Neural progenitor cell (in vitro differentiated cells): ENCODE results near the gene CFAP52. TPM values are rescaled to one million over a fixed set of nuclear protein-coding genes. Genes with fewer than 3 reads are reported as not detected.
"Not testable (repeated sequence)": the region's sequence is repeated elsewhere in the genome, so short reads cannot be mapped to it uniquely, and the experiment has no call there.

Experiments used
- DNase-seq: peaks from one replicate; pipeline ENCODE4 v3.0.0-alpha.2; 2016; ENCODE audit warnings: low spot score
- H2AFZ ChIP-seq: fragments of 200-600 bp; sonication (generic); replicated peaks from 2 replicates; pipeline ENCODE4 v1.6.1; 2016; ENCODE audit warnings: antibody characterized with exemption
- H3F3A ChIP-seq: fragments of 200-600 bp; sonication (generic); 2 replicates; pipeline ENCODE4 v1.6.1; 2016; ENCODE audit warnings: antibody characterized with exemption, low read depth
- H3K27ac ChIP-seq: fragments of 200-600 bp; sonication (generic); 2 replicates; pipeline ENCODE4 v1.5.1; 2016; ENCODE audit warnings: mild to moderate bottlenecking
- H3K27me3 ChIP-seq: fragments of 200-600 bp; sonication (generic); 2 replicates; pipeline ENCODE4 v1.6.1; 2016; ENCODE audit warnings: mild to moderate bottlenecking, moderate library complexity
- H3K36me3 ChIP-seq: fragments of 200-600 bp; sonication (generic); 2 replicates; pipeline ENCODE4 v1.5.1; 2016
- H3K4me1 ChIP-seq: fragments of 200-600 bp; sonication (generic); 2 replicates; pipeline ENCODE4 v1.6.1; 2016; ENCODE audit warnings: mixed run types
- H3K4me2 ChIP-seq: fragments of 200-600 bp; sonication (generic); 2 replicates; pipeline ENCODE4 v1.6.1; 2016
- H3K4me3 ChIP-seq: fragments of 200-600 bp; sonication (generic); 2 replicates; pipeline ENCODE4 v1.5.1; 2016
- H3K79me2 ChIP-seq: fragments of 200-600 bp; sonication (generic); 2 replicates; pipeline ENCODE4 v1.6.1; 2016; ENCODE audit warnings: low read depth
- H3K9ac ChIP-seq: fragments of 200-600 bp; sonication (generic); 2 replicates; pipeline ENCODE4 v1.6.1; 2016
- H3K9me3 ChIP-seq: fragments of 200-600 bp; sonication (generic); 2 replicates; pipeline ENCODE4 v1.5.1; 2016; ENCODE audit warnings: low read depth
- H4K20me1 ChIP-seq: fragments of 200-600 bp; sonication (generic); 2 replicates; pipeline ENCODE4 v1.6.1; 2016; ENCODE audit warnings: low read depth
- H3K27ac Mint-ChIP-seq: 3 replicates; pipeline ENCODE4 v1.8.0; 2021; ENCODE audit warnings: mixed read lengths
- H3K27me3 Mint-ChIP-seq: 2 replicates; pipeline ENCODE4 v1.8.0; 2022; ENCODE audit warnings: low read depth, mild to moderate bottlenecking, inconsistent platforms, moderate library complexity, mixed read lengths; ENCODE audit not compliant: insufficient read depth
- H3K36me3 Mint-ChIP-seq: 3 replicates; pipeline ENCODE4 v1.8.0; 2021; ENCODE audit warnings: mixed read lengths
- H3K4me1 Mint-ChIP-seq: 3 replicates; pipeline ENCODE4 v1.8.0; 2021; ENCODE audit warnings: mixed read lengths
- H3K4me3 Mint-ChIP-seq: 3 replicates; pipeline ENCODE4 v1.8.0; 2021; ENCODE audit warnings: mild to moderate bottlenecking, moderate library complexity, mixed read lengths
- H3K9me3 Mint-ChIP-seq: 3 replicates; pipeline ENCODE4 v1.8.0; 2020; ENCODE audit warnings: mixed read lengths
- CTCF ChIP-seq: fragments of 200-600 bp; sonication (generic); IDR thresholded peaks from 2 replicates; pipeline ENCODE4 v1.5.1; 2017; ENCODE audit warnings: antibody characterized with exemption, mild to moderate bottlenecking
- EZH2 ChIP-seq: fragments of 200-600 bp; sonication (generic); IDR thresholded peaks from 2 replicates; pipeline ENCODE4 v1.6.1; 2017; ENCODE audit warnings: antibody characterized with exemption, mild to moderate bottlenecking, moderate library complexity
- EZH2phosphoT487 ChIP-seq: fragments of 200-600 bp; sonication (generic); IDR thresholded peaks from 2 replicates; pipeline ENCODE4 v1.6.1; 2017; ENCODE audit warnings: antibody characterized with exemption
- total RNA-seq: library from RNA; depleted of rRNA; stranded (reverse); fragments of >200 nt; gene quantifications from 2 replicates; pipeline ENCODE4 v1.2.3, GENCODE V29; 2015; ENCODE audit warnings: low replicate concordance

CFAP52 gene
- total RNA-seq, 1 donor from 2014 or later: not detected

- no peak overlapping the region for H3K4me3 Mint-ChIP-seq
- no peaks in the 10 kb centered on the region for H3K4me1 ChIP-seq
- H3K27me3 Mint-ChIP-seq: no peaks in the 10 kb centered on the region
- no peak overlapping the region for H3K27ac Mint-ChIP-seq
- H2AFZ ChIP-seq: no peak overlapping the region
- no peak overlapping the region for H3K9ac ChIP-seq
- H3K79me2 ChIP-seq: no peaks in the 10 kb centered on the region
- peaks cover 3% of the 10 kb centered on the region for H3K9me3 Mint-ChIP-seq
- no peak overlapping the region for H3K27ac ChIP-seq
- H3K36me3 Mint-ChIP-seq: peaks cover 7% of the 10 kb centered on the region
- H3K36me3 ChIP-seq: no peaks in the 10 kb centered on the region
- H3K4me1 Mint-ChIP-seq: no peaks in the 10 kb centered on the region
- TF ChIP-seq EZH2 (no peak), EZH2phosphoT487 (no peak), CTCF (no peak)
- H4K20me1 ChIP-seq: no peaks in the 10 kb centered on the region
- no peak overlapping the region for H3K4me2 ChIP-seq
- no peak overlapping the region for H3K4me3 ChIP-seq
- H3F3A ChIP-seq: no peaks in the 10 kb centered on the region
- no peaks in the 10 kb centered on the region for H3K27me3 ChIP-seq
- no peak for DNase-seq
- no peaks in the 10 kb centered on the region for H3K9me3 ChIP-seq
Measured at GRCh38 chr17:9557857-9558256, 18.6 kb upstream of the CFAP52 start.

GRCh38 chr17:9564104-9564503 is 12.3 kb upstream of the CFAP52 start:
- Histone ChIP-seq H3K9me3 (no peaks in the 10 kb centered on the region), H3K4me1 (no peaks in the 10 kb centered on the region), H2AFZ (no peak overlapping the region), H3F3A (no peaks in the 10 kb centered on the region), H4K20me1 (no peaks in the 10 kb centered on the region), H3K9ac (no peak overlapping the region), H3K27me3 (no peaks in the 10 kb centered on the region), H3K4me2 (no peak overlapping the region), H3K27ac (no peak overlapping the region), H3K36me3 (peaks cover 5% of the 10 kb centered on the region), H3K4me3 (no peak overlapping the region), H3K79me2 (peaks cover 9% of the 10 kb centered on the region)
- Mint-ChIP-seq H3K9me3 (peaks cover 3% of the 10 kb centered on the region), H3K36me3 (peaks cover 19% of the 10 kb centered on the region), H3K27ac (no peak overlapping the region), H3K27me3 (no peaks in the 10 kb centered on the region), H3K4me1 (no peaks in the 10 kb centered on the region), H3K4me3 (no peak overlapping the region)
- no peak for DNase-seq
- TF ChIP-seq EZH2phosphoT487 (no peak), EZH2 (no peak), CTCF (no peak)

DNA sequence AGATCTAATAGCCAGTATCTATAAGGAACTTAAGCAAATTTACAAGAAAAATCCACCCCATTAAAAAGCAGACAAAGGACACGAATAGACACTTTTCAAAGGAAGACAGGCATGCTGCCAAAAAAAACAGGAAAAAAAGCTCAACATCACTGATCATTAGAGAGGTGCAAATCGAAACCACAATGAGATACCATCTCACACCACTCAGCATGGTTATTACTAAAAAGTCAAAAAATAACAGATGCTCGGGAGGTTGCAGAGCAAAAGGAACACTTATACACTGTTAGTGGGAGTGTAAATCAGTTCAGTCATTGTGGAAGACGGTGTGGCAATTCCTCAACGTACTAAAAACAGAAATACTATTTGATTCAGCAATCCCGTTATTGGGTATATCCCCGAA is 10.4 kb upstream of the CFAP52 start:
- Histone ChIP-seq H2AFZ (no peak overlapping the region), H3K79me2 (peaks cover 13% of the 10 kb centered on the region), H3K9ac (no peak overlapping the region), H3K27me3 (no peaks in the 10 kb centered on the region), H4K20me1 (peaks cover 4% of the 10 kb centered on the region), H3K27ac (no peak overlapping the region), H3K4me2 (no peak overlapping the region), H3K9me3 (no peaks in the 10 kb centered on the region), H3K36me3 (peaks cover 5% of the 10 kb centered on the region), H3K4me1 (no peaks in the 10 kb centered on the region), H3F3A (no peaks in the 10 kb centered on the region), H3K4me3 (no peak overlapping the region)
- Mint-ChIP-seq H3K4me1 (no peaks in the 10 kb centered on the region), H3K27me3 (no peaks in the 10 kb centered on the region), H3K36me3 (peaks cover 19% of the 10 kb centered on the region), H3K27ac (no peak overlapping the region), H3K9me3 (peaks cover 3% of the 10 kb centered on the region), H3K4me3 (no peak overlapping the region)
- no peak for TF ChIP-seq CTCF
- TF ChIP-seq EZH2phosphoT487: no peak
- TF ChIP-seq EZH2: no peak
- no peak for DNase-seq

DNA sequence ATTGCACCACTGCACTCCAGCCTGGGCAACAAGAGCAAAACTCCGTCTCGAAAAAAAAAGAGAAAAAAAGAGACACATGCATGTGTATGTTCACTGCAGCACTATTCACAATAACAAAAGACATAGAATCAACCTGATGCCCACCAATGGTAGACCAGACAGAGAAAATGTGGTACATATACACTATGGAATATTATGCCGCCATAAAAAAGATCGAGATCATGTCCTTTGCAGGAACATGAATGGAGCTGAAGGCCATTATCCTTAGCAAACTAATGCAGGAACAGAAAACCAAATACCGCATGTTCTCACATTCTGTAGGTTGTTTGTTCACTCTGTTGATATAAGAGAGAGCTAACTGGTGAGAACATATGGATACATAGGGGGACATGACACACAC is 9.7 kb upstream of the CFAP52 start:
- not testable (repeated sequence) for H3K36me3 ChIP-seq, H3K27me3 ChIP-seq, H3K27me3 Mint-ChIP-seq, H2AFZ ChIP-seq, H3F3A ChIP-seq, H3K4me2 ChIP-seq, H3K4me1 ChIP-seq, H4K20me1 ChIP-seq, H3K9ac ChIP-seq, DNase-seq, H3K4me1 Mint-ChIP-seq, H3K9me3 Mint-ChIP-seq, H3K27ac ChIP-seq, H3K27ac Mint-ChIP-seq, H3K9me3 ChIP-seq, H3K4me3 ChIP-seq, H3K4me3 Mint-ChIP-seq
- H3K79me2 ChIP-seq: peaks cover 13% of the 10 kb centered on the region
- H3K36me3 Mint-ChIP-seq: peaks cover 19% of the 10 kb centered on the region
